Heart left ventricle (tissue), 13 donors: ENCODE results near the gene SLFN12.

ENCODE experiments used
- POLR2A ChIP-seq, 2 donors: fragments of 450-650 bp; IDR thresholded peaks; one replicate each; pipeline ENCODE4 v1.6.1; 2017; ENCODE audit warnings: antibody characterized with exemption in 2 of 2, mild to moderate bottlenecking in 2 of 2, moderate library complexity in 2 of 2
- TF ChIP-seq, protein P1 (sequence below), 12 donors: fragments of 200-600 bp; sonication (generic) in 4 of 12; IDR thresholded peaks; one replicate each; pipeline versions ENCODE4 v1.5.0 to v1.8.0; 2018 to 2022; ENCODE audit warnings: antibody characterized with exemption in 12 of 12, mild to moderate bottlenecking in 5 of 12
- donor health status: ischemic (EF 13 %, LVEDD 7.1; RV severe dilation, severe dysfunction).
- donor health status: DM: no; HTN: yes; CAD: no.
- donor health status: DM: no; HTN: no; CAD: no.
- donor health status: ischemic (EF 25% LVEDD 6.9; RV normal size, moderate dysfunction).
- donor health status: ischemic (EF 25% LVEDD 5.7; RV mildly dilated, moderate dysfunction).
- donor health status: ischemic (EF 35%, LVEDD 5.7; RV mildly dilated, moderate dysfunction).
- donor health status: nonischemic (EF 11% LVEDD 7.7; RV severe dilation, severe dysfunction).
- donor health status: DM: yes; HTN: yes; CAD: no.
- donor health status: PGD.
- donor health status: ischemic (EF 29% LVEDD 5.4; RV normal size, mild dysfunction).
- donor health status: nonischemic (EF 23%, LVEDD 6.1; RV moderate dilation, normal function).

DNA sequence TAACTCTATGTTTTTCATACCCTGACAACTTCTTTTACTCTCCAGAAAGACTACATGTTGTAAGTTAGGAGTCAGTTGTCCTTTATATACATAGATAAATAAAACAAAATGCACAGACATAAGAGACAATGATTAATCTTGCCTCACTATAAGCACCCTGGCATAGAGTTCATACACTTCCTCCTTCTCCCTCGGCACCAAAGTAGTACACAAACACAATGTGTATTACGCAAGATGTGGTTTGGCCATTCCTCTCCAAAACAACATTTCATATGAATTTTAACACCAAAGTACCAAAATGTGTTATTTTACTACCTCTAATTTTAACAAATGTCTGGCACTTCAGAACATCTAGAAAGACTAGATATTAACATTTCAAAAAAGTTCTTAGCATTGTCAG, 41.6 kb downstream of the SLFN12 start:
- TF ChIP-seq, protein P1, sequence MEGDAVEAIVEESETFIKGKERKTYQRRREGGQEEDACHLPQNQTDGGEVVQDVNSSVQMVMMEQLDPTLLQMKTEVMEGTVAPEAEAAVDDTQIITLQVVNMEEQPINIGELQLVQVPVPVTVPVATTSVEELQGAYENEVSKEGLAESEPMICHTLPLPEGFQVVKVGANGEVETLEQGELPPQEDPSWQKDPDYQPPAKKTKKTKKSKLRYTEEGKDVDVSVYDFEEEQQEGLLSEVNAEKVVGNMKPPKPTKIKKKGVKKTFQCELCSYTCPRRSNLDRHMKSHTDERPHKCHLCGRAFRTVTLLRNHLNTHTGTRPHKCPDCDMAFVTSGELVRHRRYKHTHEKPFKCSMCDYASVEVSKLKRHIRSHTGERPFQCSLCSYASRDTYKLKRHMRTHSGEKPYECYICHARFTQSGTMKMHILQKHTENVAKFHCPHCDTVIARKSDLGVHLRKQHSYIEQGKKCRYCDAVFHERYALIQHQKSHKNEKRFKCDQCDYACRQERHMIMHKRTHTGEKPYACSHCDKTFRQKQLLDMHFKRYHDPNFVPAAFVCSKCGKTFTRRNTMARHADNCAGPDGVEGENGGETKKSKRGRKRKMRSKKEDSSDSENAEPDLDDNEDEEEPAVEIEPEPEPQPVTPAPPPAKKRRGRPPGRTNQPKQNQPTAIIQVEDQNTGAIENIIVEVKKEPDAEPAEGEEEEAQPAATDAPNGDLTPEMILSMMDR (IDR thresholded peaks at IDR 0.05), result no peak
- no peak for TF ChIP-seq POLR2A (IDR thresholded peaks at IDR 0.05)
